Uterus (tissue), 4 donors: Measurements from ENCODE around the gene BLMH. TPM values are rescaled to one million over a fixed set of nuclear protein-coding genes. Genes with fewer than 3 reads are reported as not detected.

Source experiments
- DNase-seq, 2 donors: peaks; one replicate each; pipeline ENCODE4 v3.0.0-alpha.2; 2019 to 2020
- H3K27ac ChIP-seq, 2 donors: fragments of 200-600 bp; sonication (generic); 1 replicate in 1 of 2; 2 replicates in 1 of 2; pipeline ENCODE4 v1.5.1; 2016 to 2018
- H3K27me3 ChIP-seq, 2 donors: fragments of 200-600 bp; sonication (generic); one replicate each; pipeline ENCODE4 v1.5.1; 2018 to 2019; ENCODE audit warnings: control low read depth in 1 of 2
- H3K36me3 ChIP-seq, 2 donors: fragments of 200-600 bp; sonication (generic); one replicate each; pipeline ENCODE4 v1.5.1; 2019; ENCODE audit warnings: control low read depth in 1 of 2
- H3K4me1 ChIP-seq, 2 donors: fragments of 200-600 bp; sonication (generic); one replicate each; pipeline ENCODE4 v1.5.1; 2018 to 2019; ENCODE audit warnings: control low read depth in 1 of 2
- H3K4me3 ChIP-seq, 2 donors: fragments of 200-600 bp; sonication (generic); 1 replicate in 1 of 2; 2 replicates in 1 of 2; pipeline ENCODE4 v1.5.1; 2018 to 2019; ENCODE audit warnings: mild to moderate bottlenecking in 1 of 2
- H3K9me3 ChIP-seq, 2 donors: fragments of 200-600 bp; sonication (generic); one replicate each; pipeline ENCODE4 v1.5.1; 2019; ENCODE audit warnings: control low read depth in 1 of 2
- CTCF ChIP-seq, 4 experiments: fragments of 200-600 bp in 2 of 4; fragments of 450-650 bp in 2 of 4; sonication (generic) in 2 of 4; IDR thresholded peaks; one replicate each; pipeline ENCODE4 v1.5.1; 2016 to 2019; ENCODE audit warnings: antibody characterized with exemption in 4 of 4, mild to moderate bottlenecking in 2 of 4, moderate library complexity in 1 of 4
- POLR2A ChIP-seq, 2 donors: fragments of 450-650 bp; IDR thresholded peaks; one replicate each; pipeline ENCODE4 v1.6.1; 2016; ENCODE audit warnings: antibody characterized with exemption in 2 of 2, mild to moderate bottlenecking in 1 of 2, moderate library complexity in 1 of 2
- intact Hi-C: fragments of 100-400 bp; cut with DNase I; formaldehyde crosslinking; loops from one replicate; pipeline ENCODE4 v1.15.1; 2023; ENCODE audit warnings: low total_unique reads
- total RNA-seq, 4 donors: library from RNA; depleted of rRNA in 3 of 4; stranded (reverse); fragments of >200 nt in 3 of 4; gene quantifications; one replicate each; pipeline versions ENCODE4 v1.1.0 to v1.2.4, GENCODE V29; 2014 to 2023
- donor health status: DM: yes; HTN: yes; CAD: no.

BLMH gene
- total RNA-seq, 4 donors from 2014 or later, result 13.6 to 68.8 (median 33.3) TPM

- Histone ChIP-seq H3K27me3 (no peaks in the 10 kb centered on the region), H3K9me3 (no peaks in the 10 kb centered on the region), H3K27ac (no peak overlapping the region), H3K4me1 (no peaks in the 10 kb centered on the region), H3K4me3 (no peak overlapping the region), H3K36me3 (no peaks in the 10 kb centered on the region)
- no peak for TF ChIP-seq POLR2A (IDR thresholded peaks at IDR 0.05)
- peak; percentile 27 to 38 (median 32) for TF ChIP-seq CTCF (IDR thresholded peaks at IDR 0.05)
- no peak for DNase-seq
- intact Hi-C loops, result no loop called here
These were observed 44.8 kb upstream of the BLMH start for GRCh38 chr17:30336369-30337171.

- Histone ChIP-seq H3K27ac (no peak overlapping the region), H3K9me3 (no peaks in the 10 kb centered on the region), H3K4me3 (no peak overlapping the region), H3K27me3 (no peaks in the 10 kb centered on the region), H3K4me1 (no peaks in the 10 kb centered on the region), H3K36me3 (no peaks in the 10 kb centered on the region)
- DNase-seq, result no peak
- intact Hi-C loops, result no loop called here
- TF ChIP-seq CTCF (IDR thresholded peaks at IDR 0.05) (no peak), POLR2A (IDR thresholded peaks at IDR 0.05) (no peak)
These were observed 42.7 kb upstream of the BLMH start for GRCh38 chr17:30334421-30334820.

- no peak for TF ChIP-seq CTCF (IDR thresholded peaks at IDR 0.05)
- no peak for TF ChIP-seq POLR2A (IDR thresholded peaks at IDR 0.05)
- no peaks in the 10 kb centered on the region for H3K27me3 ChIP-seq
- no peak within 1 kb of the TSS for H3K4me3 ChIP-seq
- H3K27ac ChIP-seq, result no peak within 1 kb of the TSS
- DNase-seq, result no peak
- H3K9me3 ChIP-seq, result no peaks in the 10 kb centered on the region
- intact Hi-C loops, result no loop called here
- H3K36me3 ChIP-seq, result no peaks in the 10 kb centered on the region
- H3K4me1 ChIP-seq, result no peaks in the 10 kb centered on the region
These were observed 42.0 kb upstream of the BLMH start, which contains the start of gene TMIGD1 for GRCh38 chr17:30333503-30334360. TMIGD1 (minus strand) TSS chr17:30334057; CDS start chr17:30332133, 1,924 bp downstream.

- TF ChIP-seq CTCF (IDR thresholded peaks at IDR 0.05) (no peak), POLR2A (IDR thresholded peaks at IDR 0.05) (no peak)
- intact Hi-C loops, result no loop called here
- H3K27ac ChIP-seq, result no peak overlapping the region
These were observed 40.4 kb upstream of the BLMH start for GRCh38 chr17:30332057-30332542.

More at GRCh38 chr17:30332057-30332542, 40.4 kb upstream of the BLMH start:
- Histone ChIP-seq H3K36me3 (no peaks in the 10 kb centered on the region), H3K27me3 (no peaks in the 10 kb centered on the region), H3K4me1 (no peaks in the 10 kb centered on the region), H3K4me3 (no peak overlapping the region), H3K9me3 (no peaks in the 10 kb centered on the region)
- DNase-seq, result no peak
